Measurements from ENCODE around the gene PANX3.

The PANX3 gene

DNA sequence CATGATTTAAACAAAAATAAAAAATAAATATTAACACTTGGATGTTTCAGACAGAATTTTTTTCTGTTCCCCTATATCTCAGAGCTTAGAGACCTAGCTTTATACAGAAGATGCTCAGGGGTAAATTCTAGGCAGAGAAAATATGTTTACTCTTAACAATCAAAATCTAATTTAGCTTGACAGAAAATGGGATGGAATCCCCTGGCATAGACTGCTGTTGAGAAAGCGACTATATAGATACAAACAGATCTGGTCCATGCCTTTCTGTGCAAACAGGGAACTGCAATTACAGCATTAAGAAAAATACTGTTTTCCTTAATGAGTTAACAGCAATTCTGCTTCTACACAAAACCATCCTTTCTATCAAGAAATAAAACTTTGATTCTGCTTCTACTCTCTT is 47.8 kb downstream of the PANX3 start:
- no peak for DNase-seq

DNA sequence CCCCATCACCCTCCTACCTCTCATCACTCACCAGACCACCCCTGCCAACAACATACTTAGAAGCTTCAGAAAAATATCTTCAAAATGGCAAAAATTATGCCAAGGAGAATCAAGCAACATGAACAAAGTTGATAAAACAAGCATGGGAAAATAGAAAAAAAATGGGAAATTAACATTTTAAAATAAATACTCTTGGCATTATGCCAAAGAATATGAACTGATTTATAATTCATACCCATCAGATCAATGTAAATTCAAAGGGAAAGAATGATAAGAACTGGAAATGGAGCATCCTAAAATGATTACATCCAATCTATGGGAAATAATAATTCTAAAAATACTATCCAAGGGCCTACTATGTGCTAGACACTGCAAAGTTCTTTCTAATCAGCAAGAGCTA is 50.3 kb downstream of the PANX3 start:
- DNase-seq: no peak

DNA sequence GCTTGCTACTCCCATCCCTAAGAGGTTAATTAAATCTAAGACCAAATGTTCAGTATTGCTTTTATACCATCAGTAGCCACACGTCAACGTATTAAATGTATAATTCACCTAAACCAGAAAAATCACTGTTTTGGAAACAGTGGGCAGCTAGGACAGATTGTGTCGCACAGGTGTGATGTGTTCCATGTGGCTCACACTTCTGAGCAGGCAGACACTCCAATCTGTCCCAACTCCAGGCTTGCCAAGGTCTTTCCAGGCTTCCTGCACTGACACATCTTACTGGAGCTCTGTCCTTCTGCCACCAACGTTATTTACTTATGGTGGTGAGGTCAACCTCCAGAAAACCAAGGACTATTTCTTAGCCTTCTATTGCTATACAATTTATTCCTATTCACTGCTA is 50.9 kb downstream of the PANX3 start:
- DNase-seq: no peak

DNA sequence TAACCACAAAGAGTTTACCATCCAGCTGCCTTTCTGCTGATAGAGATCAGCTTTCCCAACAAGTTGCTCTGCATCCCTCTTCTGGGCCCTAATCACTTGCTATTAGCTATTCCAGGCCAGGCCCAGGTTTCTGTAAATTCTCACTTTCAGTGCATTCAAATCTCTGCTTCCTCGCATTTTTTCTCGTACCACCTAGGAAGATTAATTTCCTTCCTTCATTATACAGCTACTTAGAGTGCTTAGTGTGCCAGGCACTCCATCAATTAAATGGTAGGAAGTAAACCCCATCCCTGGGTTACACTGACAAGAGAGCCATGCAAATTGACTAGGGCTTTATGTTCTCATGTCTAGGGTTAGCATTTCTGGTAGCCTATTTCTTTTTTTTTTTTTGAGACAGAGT is 52.6 kb downstream of the PANX3 start:
- no peak for DNase-seq

DNA sequence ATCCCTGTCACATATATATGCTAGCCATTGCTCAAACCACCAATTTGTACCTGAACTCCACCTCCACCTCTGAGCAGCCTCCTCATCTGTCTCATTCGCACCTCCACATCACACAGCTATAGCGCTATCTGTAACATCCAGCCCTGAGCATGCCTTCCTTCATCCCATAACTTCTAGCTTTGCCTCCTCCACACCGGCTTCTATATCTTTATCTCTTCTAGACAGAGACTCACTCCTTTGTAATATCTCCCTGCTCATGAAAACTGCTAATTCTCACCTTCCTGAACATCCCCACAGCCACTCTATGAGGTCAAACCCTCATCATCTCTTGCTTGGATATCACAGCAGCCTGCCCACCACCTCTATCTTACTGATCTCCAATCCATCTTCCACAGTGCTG is 56.4 kb downstream of the PANX3 start:
- DNase-seq: no peak

DNA sequence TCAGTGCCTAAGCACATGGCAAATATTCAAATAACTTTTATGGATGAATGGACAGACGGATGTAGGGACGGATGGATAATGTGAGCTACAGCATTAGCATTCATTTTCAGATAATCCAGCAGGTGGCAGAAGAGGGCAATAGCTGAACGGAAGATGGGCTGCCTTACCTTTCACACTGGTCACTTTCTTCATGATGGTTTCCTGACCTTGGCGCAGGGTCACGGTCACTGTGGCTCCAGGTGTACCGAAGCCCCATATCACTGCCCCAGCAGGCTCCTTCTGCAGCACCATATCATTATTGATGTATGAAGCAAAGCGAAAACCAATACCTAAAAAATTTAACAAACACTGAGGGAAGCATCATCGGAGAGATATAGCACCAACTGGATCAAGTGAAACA is 58.0 kb downstream of the PANX3 start:
- no peak for DNase-seq

Measured in activated CD4-positive, alpha-beta T cell treated with anti-CD3 and anti-CD28 coated beads for 1 hour (primary cell).